GM19025 (cell line): Measurements from ENCODE around the gene HEBP1.

Experiments
- ATAC-seq: cut with Tn5 transposase; IDR thresholded peaks from one replicate; pipeline ENCODE4 v1.9.1; 2021; ENCODE audit warnings: mild to moderate bottlenecking, low read depth, moderate library complexity; ENCODE audit not compliant: unreplicated experiment

Gene HEBP1

GRCh38 chr12:12954878-12955625 lies 45.0 kb downstream of the HEBP1 start:
- ATAC-seq, result no peak

GRCh38 chr12:12954356-12954755 lies 45.7 kb downstream of the HEBP1 start:
- no peak for ATAC-seq

GRCh38 chr12:12952036-12952435 lies 48.0 kb downstream of the HEBP1 start, which contains the start of gene GPRC5D:
Gene GPRC5D, minus strand, starts transcription at chr12:12952170. Its CDS starts 1,786 bp downstream, at chr12:12950384.
- ATAC-seq, result no peak

- ATAC-seq, result no peak
These were observed 48.6 kb downstream of the HEBP1 start for GRCh38 chr12:12951504-12951903.

GRCh38 chr12:12947902-12948301 lies 52.2 kb downstream of the HEBP1 start:
- no peak for ATAC-seq

GRCh38 chr12:12946686-12947355 lies 53.2 kb downstream of the HEBP1 start:
- ATAC-seq, result no peak

- no peak for ATAC-seq
These were observed 54.5 kb downstream of the HEBP1 start for GRCh38 chr12:12945591-12945990.

GRCh38 chr12:12943586-12944260 lies 56.3 kb downstream of the HEBP1 start:
- ATAC-seq, result no peak

GRCh38 chr12:12941450-12942350 lies 58.4 kb downstream of the HEBP1 start:
- no peak for ATAC-seq

GRCh38 chr12:12939888-12940287 lies 60.2 kb downstream of the HEBP1 start:
- ATAC-seq, result no peak

GRCh38 chr12:12938541-12938940 lies 61.5 kb downstream of the HEBP1 start:
- no peak for ATAC-seq

- no peak for ATAC-seq
These were observed 63.0 kb downstream of the HEBP1 start for GRCh38 chr12:12936983-12937491.

- ATAC-seq, result no peak
These were observed 65.5 kb downstream of the HEBP1 start for GRCh38 chr12:12934556-12934955.

GRCh38 chr12:12933742-12934141 lies 66.3 kb downstream of the HEBP1 start:
- no peak for ATAC-seq

- no peak for ATAC-seq
These were observed 69.3 kb downstream of the HEBP1 start for GRCh38 chr12:12930633-12931219.

- no peak for ATAC-seq
These were observed 70.4 kb downstream of the HEBP1 start for GRCh38 chr12:12929696-12930095.

- ATAC-seq, result no peak
These were observed 72.6 kb downstream of the HEBP1 start for GRCh38 chr12:12927211-12928079.

GRCh38 chr12:12926571-12927071 lies 73.4 kb downstream of the HEBP1 start:
- ATAC-seq, result no peak

GRCh38 chr12:12925388-12925787 lies 74.7 kb downstream of the HEBP1 start:
- ATAC-seq, result no peak
